GM18861 (cell line): ENCODE results near the gene KCNN3.

Experiments
- ATAC-seq: cut with Tn5 transposase; IDR thresholded peaks from one replicate; pipeline ENCODE4 v1.9.1; 2021; ENCODE audit not compliant: unreplicated experiment

The KCNN3 gene

GRCh38 chr1:154880671-154881070, 10.6 kb upstream of the KCNN3 start:
- ATAC-seq = no peak

GRCh38 chr1:154879038-154879421, 8.9 kb upstream of the KCNN3 start:
- ATAC-seq = no peak

GRCh38 chr1:154878371-154879037, 8.4 kb upstream of the KCNN3 start:
- no peak for ATAC-seq

GRCh38 chr1:154877370-154877974, 7.4 kb upstream of the KCNN3 start:
- ATAC-seq = no peak

GRCh38 chr1:154876842-154877369, 6.8 kb upstream of the KCNN3 start:
- no peak for ATAC-seq

GRCh38 chr1:154874465-154874864, 4.4 kb upstream of the KCNN3 start:
- no peak for ATAC-seq

GRCh38 chr1:154873321-154873950, 3.4 kb upstream of the KCNN3 start:
- ATAC-seq = no peak

- no peak for ATAC-seq
Observed at GRCh38 chr1:154871374-154871773, 1.3 kb upstream of the KCNN3 start.

GRCh38 chr1:154870734-154871133, 653 bp upstream of the KCNN3 start:
- no peak for ATAC-seq

GRCh38 chr1:154869351-154870114, 548 bp downstream of the KCNN3 start:
- ATAC-seq = no peak

GRCh38 chr1:154867841-154868605, 2.1 kb downstream of the KCNN3 start:
- ATAC-seq = no peak

GRCh38 chr1:154867064-154867825, 2.8 kb downstream of the KCNN3 start:
- ATAC-seq = no peak

GRCh38 chr1:154866257-154867063, 3.6 kb downstream of the KCNN3 start:
- no peak for ATAC-seq

GRCh38 chr1:154865442-154866256, 4.4 kb downstream of the KCNN3 start:
- ATAC-seq = no peak

- ATAC-seq = no peak
Observed at GRCh38 chr1:154864189-154864975, 5.7 kb downstream of the KCNN3 start.

- peak; percentile 22 for ATAC-seq
Observed at GRCh38 chr1:154863315-154864174, 6.5 kb downstream of the KCNN3 start.

- no peak for ATAC-seq
Observed at GRCh38 chr1:154862907-154863306, 7.2 kb downstream of the KCNN3 start.
